SH-SY5Y (cell line): Measurements from ENCODE around the gene COLEC12.

Source experiments
- GATA2 ChIP-seq: IDR thresholded peaks from 2 replicates; pipeline ENCODE4 v1.6.1; 2011; ENCODE audit warnings: mild to moderate bottlenecking, low read depth, low read length
- GATA3 ChIP-seq: IDR thresholded peaks from 2 replicates; pipeline ENCODE4 v1.6.1; 2011; ENCODE audit warnings: low read depth, mild to moderate bottlenecking, low read length, moderate library complexity

DNA sequence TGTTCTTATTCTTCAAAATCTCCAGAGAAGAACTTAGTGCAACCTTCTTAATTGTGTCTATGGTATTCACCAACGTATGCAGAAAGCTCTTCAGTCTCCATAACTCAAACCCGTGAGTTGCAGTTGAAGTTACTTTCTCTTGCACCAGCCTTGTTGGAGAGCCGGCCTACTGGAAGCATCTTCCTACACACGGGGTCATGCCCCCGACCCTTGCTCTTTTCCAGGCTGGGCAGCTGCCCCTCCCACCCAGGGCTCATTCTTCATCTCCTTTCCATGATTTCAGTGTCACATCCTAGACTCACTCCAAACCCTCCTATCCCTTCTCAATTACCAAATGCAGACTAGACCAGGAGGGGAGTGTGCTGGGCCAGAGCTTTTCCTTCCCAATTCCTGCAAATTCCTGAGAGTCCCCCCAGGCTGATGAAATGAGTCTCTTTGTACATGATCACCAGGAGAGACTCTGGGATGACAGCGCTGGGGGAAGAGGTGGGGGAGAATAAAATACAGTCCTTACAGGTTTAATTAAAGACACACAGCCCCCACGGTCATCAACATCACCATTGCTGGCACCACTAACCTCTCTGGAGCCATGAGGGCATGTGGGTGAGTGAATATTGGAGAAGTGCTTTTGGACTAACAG lies 75.3 kb downstream of the COLEC12 start:
- no peak for TF ChIP-seq GATA3
- TF ChIP-seq GATA2, result no peak
